ENCODE measurements around the gene AMOT. TPM values are rescaled to one million over a fixed set of nuclear protein-coding genes. Genes with fewer than 3 reads are reported as not detected.

Gene AMOT
- total and polyA plus RNA-seq, 2 donors (not counting 1 experiment from before 2014, with no cell fraction given), result 0.91 to 5.2 TPM

GRCh38 chrX:112799425-112799824 lies 41.2 kb downstream of the AMOT start:
- ATAC-seq (ENCODE audit: low read depth) (no peak), DNase-seq (no peak)
- Mint-ChIP-seq H3K4me1 (no peaks in the 10 kb centered on the region), H3K4me3 (no peak overlapping the region), H3K27ac (no peak overlapping the region), H3K9me3 (ENCODE audit: insufficient read depth) (no peaks in the 10 kb centered on the region), H3K27me3 (no peaks in the 10 kb centered on the region)
- no peaks in the 10 kb centered on the region for H3K36me3 ChIP-seq (replicated peaks in 1 of 2; ENCODE audit: control extremely low read depth in 1 of 2, control insufficient read depth in 1 of 2, extremely low read depth in 1 of 2, insufficient read depth in 2 of 2, low read length in 1 of 2)
- no peaks in the 10 kb centered on the region for H4K20me1 ChIP-seq (ENCODE audit: control insufficient read depth, insufficient read depth, low read length, poor library complexity, severe bottlenecking)
- H3K79me2 ChIP-seq (ENCODE audit: control insufficient read depth, insufficient read depth, low read length), result no peaks in the 10 kb centered on the region
- no peaks in the 10 kb centered on the region for H3K27me3 ChIP-seq (replicated peaks in 1 of 4; ENCODE audit: control extremely low read depth in 1 of 4, control insufficient read depth in 3 of 4, insufficient read depth in 4 of 4, low read length in 3 of 4)
- H3K9me3 ChIP-seq (ENCODE audit: control extremely low read depth in 1 of 3, control insufficient read depth in 2 of 3, insufficient read depth in 1 of 3, low read length in 2 of 3), result no peaks in the 10 kb centered on the region
- intact Hi-C loops (cut with micrococcal nuclease), result no loop called here
- H2AFZ ChIP-seq (ENCODE audit: insufficient read depth, low read depth, low read length, poor library complexity, severe bottlenecking), result no peak overlapping the region
- no peak for TF ChIP-seq CTCF (IDR thresholded peaks at IDR 0.05)
- no peak for TF ChIP-seq EZH2 (IDR thresholded peaks at IDR 0.05; ENCODE audit: borderline replicate concordance, insufficient read depth, low read depth, low read length, poor library complexity, severe bottlenecking)
- no CpG with 5 or more reads among the region's 1 CpG for WGBS (ENCODE audit: insufficient coverage)
- POLR2A ChIA-PET, result no interaction called here
- H3K9ac ChIP-seq (ENCODE audit: low read length), result no peak overlapping the region
- no peak overlapping the region for H3K4me3 ChIP-seq (ENCODE audit: control extremely low read depth in 1 of 5, extremely low read depth in 1 of 5, insufficient read depth in 1 of 5, low read depth in 2 of 5, low read length in 4 of 5)
- no peak overlapping the region for H3K4me2 ChIP-seq (replicated peaks; ENCODE audit: low read depth, low read length, poor library complexity, severe bottlenecking)
- H3K27ac ChIP-seq (ENCODE audit: low read length in 2 of 2), result no peak overlapping the region
- no peaks in the 10 kb centered on the region for H3K4me1 ChIP-seq (ENCODE audit: control insufficient read depth in 2 of 2, insufficient read depth in 2 of 2, low read length in 2 of 2)
- CTCF ChIA-PET, result no interaction called here

DNA sequence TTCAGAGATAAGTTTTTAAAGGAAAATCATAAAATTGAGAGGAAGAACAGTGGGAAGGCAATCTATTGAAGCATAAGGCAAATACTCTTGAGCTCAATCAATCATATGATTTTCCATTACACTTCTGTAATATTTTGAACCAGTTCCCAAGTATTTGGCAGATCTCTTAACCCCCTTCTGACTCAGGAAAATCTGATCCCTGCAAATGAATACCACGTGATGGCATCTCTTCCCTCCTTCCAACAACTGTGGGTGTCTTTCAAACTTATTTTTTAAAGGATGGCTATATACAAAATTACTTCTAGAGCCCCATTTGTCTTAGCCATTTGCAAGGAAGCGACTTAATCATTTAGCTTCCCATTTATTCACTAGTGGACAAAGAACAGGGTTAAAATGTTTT lies 41.9 kb downstream of the AMOT start:
- DNase-seq (no peak), ATAC-seq (ENCODE audit: low read depth) (no peak)
- Histone ChIP-seq H3K4me1 (ENCODE audit: control insufficient read depth in 2 of 2, insufficient read depth in 2 of 2, low read length in 2 of 2) (no peaks in the 10 kb centered on the region), H2AFZ (ENCODE audit: insufficient read depth, low read depth, low read length, poor library complexity, severe bottlenecking) (no peak overlapping the region), H3K9ac (ENCODE audit: low read length) (no peak overlapping the region), H3K27me3 (replicated peaks in 1 of 4; ENCODE audit: control extremely low read depth in 1 of 4, control insufficient read depth in 3 of 4, insufficient read depth in 4 of 4, low read length in 3 of 4) (no peaks in the 10 kb centered on the region), H3K4me2 (replicated peaks; ENCODE audit: low read depth, low read length, poor library complexity, severe bottlenecking) (no peak overlapping the region), H3K79me2 (ENCODE audit: control insufficient read depth, insufficient read depth, low read length) (no peaks in the 10 kb centered on the region), H4K20me1 (ENCODE audit: control insufficient read depth, insufficient read depth, low read length, poor library complexity, severe bottlenecking) (no peaks in the 10 kb centered on the region), H3K9me3 (ENCODE audit: control extremely low read depth in 1 of 3, control insufficient read depth in 2 of 3, insufficient read depth in 1 of 3, low read length in 2 of 3) (no peaks in the 10 kb centered on the region), H3K36me3 (replicated peaks in 1 of 2; ENCODE audit: control extremely low read depth in 1 of 2, control insufficient read depth in 1 of 2, extremely low read depth in 1 of 2, insufficient read depth in 2 of 2, low read length in 1 of 2) (no peaks in the 10 kb centered on the region), H3K27ac (ENCODE audit: low read length in 2 of 2) (no peak overlapping the region), H3K4me3 (ENCODE audit: control extremely low read depth in 1 of 5, extremely low read depth in 1 of 5, insufficient read depth in 1 of 5, low read depth in 2 of 5, low read length in 4 of 5) (no peak overlapping the region)
- no CpG with 5 or more reads among the region's 2 CpGs for WGBS (ENCODE audit: insufficient coverage)
- TF ChIP-seq EZH2 (IDR thresholded peaks at IDR 0.05; ENCODE audit: borderline replicate concordance, insufficient read depth, low read depth, low read length, poor library complexity, severe bottlenecking) (no peak), CTCF (IDR thresholded peaks at IDR 0.05) (no peak)
- H3K9me3 Mint-ChIP-seq (ENCODE audit: insufficient read depth), result no peaks in the 10 kb centered on the region
- no peaks in the 10 kb centered on the region for H3K4me1 Mint-ChIP-seq
- intact Hi-C loops (cut with micrococcal nuclease), result no loop called here
- H3K27me3 Mint-ChIP-seq, result no peaks in the 10 kb centered on the region
- no peak overlapping the region for H3K27ac Mint-ChIP-seq
- no peak overlapping the region for H3K4me3 Mint-ChIP-seq
- CTCF ChIA-PET, result no interaction called here
- POLR2A ChIA-PET, result no interaction called here

All from B cell (primary cell).